HepG2 (cell line): ENCODE data around the gene FABP1. TPM values are rescaled to one million over a fixed set of nuclear protein-coding genes. Genes with fewer than 3 reads are reported as not detected.
A peak's percentile ranks its signal among the peaks of the same experiment; 100 is the strongest.

Experiments
- BCL6 ChIP-seq: IDR thresholded peaks from 2 replicates; pipeline ENCODE4 v1.6.1; 2016; ENCODE audit warnings: missing genetic modification reagents, missing compliant biosample characterization
- EED ChIP-seq: sonication (generic); formaldehyde crosslinking; IDR thresholded peaks from 2 replicates; pipeline ENCODE4 v1.5.0; 2020; ENCODE audit warnings: mild to moderate bottlenecking, missing genetic modification reagents
- FOXK1 ChIP-seq: sonication (generic); formaldehyde crosslinking; IDR thresholded peaks from 2 replicates; pipeline ENCODE4 v1.4.0; 2020; ENCODE audit warnings: low read depth, missing genetic modification reagents, borderline replicate concordance
- JUNB ChIP-seq: sonication (generic); formaldehyde crosslinking; IDR thresholded peaks from 2 replicates; pipeline ENCODE4 v1.8.0; 2022; ENCODE audit warnings: missing genetic modification reagents, mild to moderate bottlenecking, borderline replicate concordance
- KLF9 ChIP-seq: IDR thresholded peaks from 2 replicates; pipeline ENCODE4 v1.6.1; 2016; ENCODE audit warnings: low read depth
- MXD4 ChIP-seq: IDR thresholded peaks from 2 replicates; pipeline ENCODE4 v1.6.1; 2016; ENCODE audit warnings: mild to moderate bottlenecking, missing biosample characterization, missing genetic modification reagents
- NCOA2 ChIP-seq: sonication (generic); formaldehyde crosslinking; IDR thresholded peaks from 2 replicates; pipeline ENCODE4 v1.8.0; 2022; ENCODE audit warnings: inconsistent platforms
- NCOR1 ChIP-seq: fragments of 200-600 bp; sonication (generic); IDR thresholded peaks from 2 replicates; pipeline ENCODE4 v1.7.0; 2017; ENCODE audit warnings: antibody characterized with exemption, low read length, borderline replicate concordance
- NFIB ChIP-seq: sonication (generic); formaldehyde crosslinking; IDR thresholded peaks from 2 replicates; pipeline ENCODE4 v1.9.0; 2021; ENCODE audit warnings: missing genetic modification reagents, mild to moderate bottlenecking, borderline replicate concordance
- PHF20 ChIP-seq: sonication (generic); formaldehyde crosslinking; IDR thresholded peaks from 2 replicates; pipeline ENCODE4 v1.5.0; 2020; ENCODE audit warnings: mild to moderate bottlenecking, missing genetic modification reagents
- TEAD2 ChIP-seq: sonication (generic); formaldehyde crosslinking; IDR thresholded peaks from 2 replicates; pipeline ENCODE4 v1.9.0; 2021; ENCODE audit warnings: missing genetic modification reagents
- THYN1 ChIP-seq: sonication (generic); formaldehyde crosslinking; IDR thresholded peaks from 2 replicates; pipeline ENCODE4 v1.8.1; 2023; ENCODE audit warnings: low read depth, mild to moderate bottlenecking, moderate library complexity, missing genetic modification reagents, borderline replicate concordance
- TSC22D2 ChIP-seq: sonication (generic); formaldehyde crosslinking; IDR thresholded peaks from 2 replicates; pipeline ENCODE4 v1.5.1; 2020; ENCODE audit warnings: missing genetic modification reagents, mild to moderate bottlenecking, borderline replicate concordance
- ZBTB1 ChIP-seq: sonication (generic); formaldehyde crosslinking; IDR thresholded peaks from 2 replicates; pipeline ENCODE4 v1.4.0; 2020; ENCODE audit warnings: missing genetic modification reagents, borderline replicate concordance
- ZNF317 ChIP-seq: sonication (generic); formaldehyde crosslinking; IDR thresholded peaks from 2 replicates; pipeline ENCODE4 v1.5.0; 2020; ENCODE audit warnings: mild to moderate bottlenecking, missing genetic modification reagents
- ZNF432 ChIP-seq: sonication (generic); formaldehyde crosslinking; IDR thresholded peaks from 2 replicates; pipeline ENCODE4 v1.5.0; 2020; ENCODE audit warnings: missing genetic modification reagents, mild to moderate bottlenecking, borderline replicate concordance
- ZNF468 ChIP-seq: sonication (generic); formaldehyde crosslinking; IDR thresholded peaks from 2 replicates; pipeline ENCODE4 v1.8.0; 2022; ENCODE audit warnings: mild to moderate bottlenecking, moderate library complexity, missing genetic modification reagents
- ZNF549 ChIP-seq: sonication (generic); formaldehyde crosslinking; IDR thresholded peaks from 2 replicates; pipeline ENCODE4 v1.5.0; 2020; ENCODE audit warnings: missing genetic modification reagents
- ZNF556 ChIP-seq: sonication (generic); formaldehyde crosslinking; IDR thresholded peaks from 2 replicates; pipeline ENCODE4 v1.4.0; 2020; ENCODE audit warnings: mild to moderate bottlenecking, missing genetic modification reagents, borderline replicate concordance
- ZNF740 ChIP-seq: sonication (generic); formaldehyde crosslinking; IDR thresholded peaks from 2 replicates; pipeline ENCODE4 v1.4.0; 2020; ENCODE audit warnings: missing genetic modification reagents
- ZNF784 ChIP-seq: sonication (generic); formaldehyde crosslinking; IDR thresholded peaks from 2 replicates; pipeline ENCODE4 v1.5.1; 2020; ENCODE audit warnings: missing genetic modification reagents, mild to moderate bottlenecking, borderline replicate concordance
- ZNF792 ChIP-seq: IDR thresholded peaks from 2 replicates; pipeline ENCODE4 v1.6.1; 2016
- polyA plus RNA-seq, 8 experiments: library from polyadenylated mRNA; depleted of rRNA in 3 of 8; stranded (reverse) in 7 of 8; unstranded in 1 of 8; fragments of >200 nt; fragmentation: Illumina TruSeq in 4 of 8; extraction: Trizol in 4 of 8; gene quantifications; 2 replicates each; pipeline versions ENCODE4 v1.2.1 to v1.2.3, GENCODE V29; 2011 to 2016; ENCODE audit warnings: low read depth in 4 of 8, missing spikeins in 1 of 8, mixed read lengths in 1 of 8; ENCODE audit not compliant: insufficient read depth in 1 of 8
- total RNA-seq, 5 experiments: library from RNA; depleted of rRNA; stranded (reverse); fragments of >200 nt; fragmentation: Illumina TruSeq; extraction: Trizol; gene quantifications; 2 replicates each; pipeline ENCODE4 v1.2.3, GENCODE V29; 2016; ENCODE audit warnings: low read depth in 1 of 5
- TF ChIP-seq, protein P1 (sequence below): sonication (generic); formaldehyde crosslinking; IDR thresholded peaks from 2 replicates; pipeline ENCODE4 v1.9.0; 2022; ENCODE audit warnings: low read depth, missing genetic modification reagents
- TF ChIP-seq, protein P2 (sequence below), 2 experiments: sonication (generic) in 1 of 2; formaldehyde crosslinking in 1 of 2; IDR thresholded peaks; 2 replicates each; pipeline versions ENCODE4 v1.4.0 to v1.6.1; 2018 to 2020; ENCODE audit warnings: missing genetic modification reagents in 2 of 2, borderline replicate concordance in 1 of 2, low read depth in 1 of 2, mild to moderate bottlenecking in 1 of 2, missing biosample characterization in 1 of 2
- TF ChIP-seq, protein P3 (sequence below): sonication (generic); formaldehyde crosslinking; conservative IDR thresholded peaks from 2 replicates; pipeline ENCODE4 v1.4.0; 2020; ENCODE audit warnings: missing genetic modification reagents

Gene FABP1
- total and polyA plus RNA-seq, 2 of the 13 experiments (the other 11 are each of a cell fraction or from before 2014, with no cell fraction given) = 644 to 1,608 TPM

GRCh38 chr2:88125924-88126771, 1.7 kb downstream of the FABP1 start (continued):
- TF ChIP-seq THYN1 (CRISPR knock-in tag) (no peak), FOXK1 (CRISPR knock-in tag) (no peak), KLF9 (CRISPR knock-in tag) (no peak), TSC22D2 (CRISPR knock-in tag) (no peak), ZNF468 (CRISPR knock-in tag) (no peak), MXD4 (no peak), ZNF740 (CRISPR knock-in tag) (no peak), PHF20 (CRISPR knock-in tag) (no peak; the same call in 1 of the 2 replicates), JUNB (CRISPR knock-in tag) (no peak; the same call in 1 of the 2 replicates), NCOR1 (no peak), EED (CRISPR knock-in tag) (peak; percentile 52; the same call in 1 of the 2 replicates), NFIB (CRISPR knock-in tag) (no peak), ZBTB1 (no peak), NCOA2 (CRISPR knock-in tag) (no peak), BCL6 (CRISPR knock-in tag) (no peak), ZNF317 (CRISPR knock-in tag) (no peak), ZNF432 (CRISPR knock-in tag) (no peak), ZNF556 (CRISPR knock-in tag) (no peak), ZNF792 (CRISPR knock-in tag) (no peak), ZNF549 (CRISPR knock-in tag) (no peak), TEAD2 (CRISPR knock-in tag) (no peak), ZNF784 (CRISPR knock-in tag) (no peak)
- TF ChIP-seq, protein P1, sequence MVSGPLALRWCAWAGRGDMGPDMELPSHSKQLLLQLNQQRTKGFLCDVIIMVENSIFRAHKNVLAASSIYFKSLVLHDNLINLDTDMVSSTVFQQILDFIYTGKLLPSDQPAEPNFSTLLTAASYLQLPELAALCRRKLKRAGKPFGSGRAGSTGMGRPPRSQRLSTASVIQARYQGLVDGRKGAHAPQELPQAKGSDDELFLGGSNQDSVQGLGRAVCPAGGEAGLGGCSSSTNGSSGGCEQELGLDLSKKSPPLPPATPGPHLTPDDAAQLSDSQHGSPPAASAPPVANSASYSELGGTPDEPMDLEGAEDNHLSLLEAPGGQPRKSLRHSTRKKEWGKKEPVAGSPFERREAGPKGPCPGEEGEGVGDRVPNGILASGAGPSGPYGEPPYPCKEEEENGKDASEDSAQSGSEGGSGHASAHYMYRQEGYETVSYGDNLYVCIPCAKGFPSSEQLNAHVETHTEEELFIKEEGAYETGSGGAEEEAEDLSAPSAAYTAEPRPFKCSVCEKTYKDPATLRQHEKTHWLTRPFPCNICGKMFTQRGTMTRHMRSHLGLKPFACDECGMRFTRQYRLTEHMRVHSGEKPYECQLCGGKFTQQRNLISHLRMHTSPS (CRISPR knock-in tag) = no peak
- TF ChIP-seq, protein P2, sequence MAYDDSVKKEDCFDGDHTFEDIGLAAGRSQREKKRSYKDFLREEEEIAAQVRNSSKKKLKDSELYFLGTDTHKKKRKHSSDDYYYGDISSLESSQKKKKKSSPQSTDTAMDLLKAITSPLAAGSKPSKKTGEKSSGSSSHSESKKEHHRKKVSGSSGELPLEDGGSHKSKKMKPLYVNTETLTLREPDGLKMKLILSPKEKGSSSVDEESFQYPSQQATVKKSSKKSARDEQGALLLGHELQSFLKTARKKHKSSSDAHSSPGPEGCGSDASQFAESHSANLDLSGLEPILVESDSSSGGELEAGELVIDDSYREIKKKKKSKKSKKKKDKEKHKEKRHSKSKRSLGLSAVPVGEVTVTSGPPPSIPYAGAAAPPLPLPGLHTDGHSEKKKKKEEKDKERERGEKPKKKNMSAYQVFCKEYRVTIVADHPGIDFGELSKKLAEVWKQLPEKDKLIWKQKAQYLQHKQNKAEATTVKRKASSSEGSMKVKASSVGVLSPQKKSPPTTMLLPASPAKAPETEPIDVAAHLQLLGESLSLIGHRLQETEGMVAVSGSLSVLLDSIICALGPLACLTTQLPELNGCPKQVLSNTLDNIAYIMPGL (CRISPR knock-in tag; IDR thresholded peaks at IDR 0.05; ENCODE audit: borderline replicate concordance in 1 of 2, low read depth in 1 of 2) = peak in 1 of 2 experiments; percentile 37; a peak in 1 of 4 replicates
- TF ChIP-seq, protein P3, sequence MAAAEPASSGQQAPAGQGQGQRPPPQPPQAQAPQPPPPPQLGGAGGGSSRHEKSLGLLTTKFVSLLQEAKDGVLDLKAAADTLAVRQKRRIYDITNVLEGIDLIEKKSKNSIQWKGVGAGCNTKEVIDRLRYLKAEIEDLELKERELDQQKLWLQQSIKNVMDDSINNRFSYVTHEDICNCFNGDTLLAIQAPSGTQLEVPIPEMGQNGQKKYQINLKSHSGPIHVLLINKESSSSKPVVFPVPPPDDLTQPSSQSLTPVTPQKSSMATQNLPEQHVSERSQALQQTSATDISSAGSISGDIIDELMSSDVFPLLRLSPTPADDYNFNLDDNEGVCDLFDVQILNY (CRISPR knock-in tag) = no peak
